GM21367 (cell line): ENCODE results near the gene MLPH.
"Not testable (repeated sequence)": the region's sequence is repeated elsewhere in the genome, so short reads cannot be mapped to it uniquely, and the experiment has no call there.

ENCODE experiments used
- ATAC-seq: cut with Tn5 transposase; IDR thresholded peaks from one replicate; pipeline ENCODE4 v1.9.1; 2021; ENCODE audit not compliant: unreplicated experiment

MLPH gene

DNA sequence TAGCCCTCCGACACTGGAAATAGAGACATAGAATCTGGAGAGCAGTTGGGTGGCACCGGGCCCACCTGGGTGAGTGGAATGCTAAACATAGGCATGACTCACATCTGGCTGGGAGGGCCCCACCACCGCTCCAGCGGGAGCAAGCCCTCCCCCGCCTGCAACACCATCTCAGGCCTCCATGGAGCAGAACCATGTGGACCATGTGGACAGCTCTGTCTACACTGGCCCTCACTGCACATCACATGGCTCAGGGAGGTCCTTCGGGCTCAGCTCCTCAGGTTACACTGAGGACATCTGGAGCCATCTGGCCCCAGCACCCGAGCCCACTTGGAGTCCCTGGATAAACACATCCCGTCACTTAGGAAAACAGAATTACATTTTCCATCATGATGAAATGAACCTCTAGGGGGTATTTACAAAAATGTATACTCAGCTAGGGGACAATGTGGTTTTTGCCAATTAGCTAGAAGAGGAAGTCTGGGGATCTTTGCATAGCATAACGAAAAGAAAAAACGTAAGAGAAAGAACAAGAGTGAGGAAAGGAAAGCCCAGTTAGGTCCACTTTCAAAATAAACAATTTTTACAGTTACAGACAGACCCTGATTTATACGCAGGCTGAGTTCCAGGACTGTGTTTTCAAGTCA is 30.7 kb upstream of the MLPH start:
- ATAC-seq, result no peak

DNA sequence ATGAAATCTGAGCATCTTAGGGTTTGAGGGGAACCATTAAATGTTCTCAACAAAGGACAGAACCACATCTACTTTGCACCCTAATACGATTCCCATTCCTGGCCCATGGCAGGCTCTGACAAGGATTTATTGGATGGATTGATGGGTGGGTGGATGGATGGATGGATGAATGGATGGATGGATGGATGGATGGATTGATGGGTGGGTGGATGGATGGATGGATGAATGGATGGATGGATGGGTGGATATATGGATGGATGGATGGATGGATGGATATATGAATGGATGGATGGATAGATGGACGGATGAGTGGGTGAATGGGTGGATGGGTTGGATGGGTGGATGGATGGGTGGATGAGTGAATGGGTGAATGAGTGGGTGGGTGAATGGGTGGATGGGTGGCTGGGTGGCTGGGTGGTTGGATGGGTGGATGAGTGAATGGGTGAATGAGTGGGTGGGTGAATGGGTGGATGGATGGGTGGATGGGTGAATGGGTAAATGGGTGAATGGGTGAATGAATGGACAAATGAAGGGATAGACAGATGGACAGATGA is 29.6 kb upstream of the MLPH start:
- no peak for ATAC-seq

GRCh38 chr2:237458519-237458918 is 28.5 kb upstream of the MLPH start:
- ATAC-seq, result no peak

DNA sequence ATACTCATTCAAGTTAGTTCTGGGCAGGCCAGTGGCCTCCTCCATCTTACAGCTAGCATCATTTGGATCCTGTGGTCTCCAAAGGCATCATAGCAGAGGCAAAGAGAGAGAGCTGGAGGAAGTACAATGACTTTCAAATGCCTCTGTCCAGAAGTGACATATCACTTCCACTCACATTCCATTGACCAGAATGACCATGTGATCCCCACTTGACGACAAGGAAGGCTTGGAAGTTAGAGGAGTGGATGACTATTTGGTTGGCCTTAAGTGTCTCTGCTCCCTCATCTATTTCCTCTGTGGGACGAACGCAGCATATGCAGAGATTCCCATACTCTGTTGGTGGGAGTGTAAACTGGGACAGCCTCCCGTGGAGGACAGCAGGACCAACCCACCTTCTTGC is 27.8 kb upstream of the MLPH start:
- no peak for ATAC-seq

DNA sequence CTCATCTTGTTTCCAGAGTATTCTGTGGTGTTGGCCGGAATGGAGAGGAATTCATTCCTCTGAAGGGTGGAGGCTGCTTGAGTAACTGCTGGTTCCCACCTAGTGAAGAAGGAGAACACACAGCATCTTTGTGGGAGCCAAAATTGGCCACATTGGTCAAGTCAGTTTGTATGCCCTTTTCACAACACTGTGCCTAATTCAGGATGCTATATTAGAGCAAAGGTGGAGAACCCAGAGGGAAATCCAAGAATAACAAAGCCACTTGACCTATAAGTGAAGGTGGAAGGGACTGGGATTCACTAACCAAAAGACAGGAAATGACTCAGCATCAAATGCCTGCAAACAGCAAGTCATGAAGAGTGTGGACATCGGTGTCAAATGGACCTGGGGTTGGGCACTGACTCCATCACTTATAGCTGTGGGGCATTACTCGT is 27.3 kb upstream of the MLPH start:
- no peak for ATAC-seq

DNA sequence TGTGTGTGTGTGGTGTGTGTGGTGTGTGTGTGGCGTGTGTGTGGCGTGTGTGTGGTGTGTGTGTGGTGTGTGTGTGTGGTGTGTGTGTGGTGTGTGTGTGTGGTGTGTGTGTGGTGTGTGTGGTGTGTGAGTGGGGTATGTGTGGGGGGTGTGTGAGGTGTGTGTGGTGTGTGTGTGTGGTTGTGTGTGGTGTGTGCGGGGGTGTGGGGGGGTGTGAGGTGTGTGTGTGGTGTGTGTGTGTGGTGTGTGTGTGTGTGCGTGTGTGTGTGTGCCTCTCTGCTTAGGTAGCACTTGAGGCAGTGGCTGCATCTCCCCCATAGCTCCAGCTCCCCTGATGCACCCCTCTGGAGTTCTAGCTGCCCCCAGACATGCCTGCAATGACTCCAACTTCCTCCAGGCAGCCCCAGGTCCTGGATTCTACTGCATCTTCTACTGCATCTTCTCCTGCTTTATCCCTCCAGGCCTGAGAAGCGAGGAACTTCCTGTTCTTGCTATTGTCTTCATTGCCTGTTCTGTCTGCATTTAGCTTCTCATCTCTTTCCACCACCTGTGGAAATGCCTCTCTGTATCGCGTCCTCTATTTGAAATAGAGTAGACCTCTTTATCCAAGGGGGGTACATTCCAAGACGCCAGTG is 22.2 kb upstream of the MLPH start:
- ATAC-seq, result no peak

DNA sequence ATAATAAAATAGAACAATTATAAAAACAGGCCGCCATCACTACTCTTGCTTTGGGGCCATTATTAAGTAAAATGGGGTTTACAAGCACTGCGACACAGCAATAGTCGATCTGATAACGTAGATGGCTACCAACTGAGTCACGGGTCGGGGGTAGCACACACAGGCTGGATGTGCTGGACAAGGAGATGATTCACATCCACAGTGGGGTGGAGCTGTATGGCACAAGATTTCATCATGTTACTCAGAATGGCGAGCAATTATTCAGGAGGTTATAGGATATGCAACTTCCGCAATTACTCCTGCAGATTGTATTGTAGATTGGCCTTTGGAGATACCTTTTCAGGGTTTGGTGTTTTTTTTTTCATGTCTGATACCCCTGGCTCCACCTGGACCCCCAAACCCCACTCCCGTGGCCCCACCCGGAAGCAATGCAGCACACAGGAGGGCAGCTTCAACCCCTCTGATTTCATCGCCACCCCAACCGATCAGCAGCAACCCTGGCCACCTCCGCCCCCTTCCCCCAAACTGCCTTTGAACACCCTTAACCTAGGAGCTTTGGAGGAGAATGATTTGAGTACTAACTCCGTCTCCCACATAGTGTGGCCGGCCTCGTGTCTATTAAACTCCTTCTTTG is 21.4 kb upstream of the MLPH start:
- no peak for ATAC-seq

- ATAC-seq, result no peak
These were observed 20.8 kb upstream of the MLPH start for GRCh38 chr2:237466211-237466610.

GRCh38 chr2:237467447-237468179 is 19.4 kb upstream of the MLPH start:
- ATAC-seq, result no peak

DNA sequence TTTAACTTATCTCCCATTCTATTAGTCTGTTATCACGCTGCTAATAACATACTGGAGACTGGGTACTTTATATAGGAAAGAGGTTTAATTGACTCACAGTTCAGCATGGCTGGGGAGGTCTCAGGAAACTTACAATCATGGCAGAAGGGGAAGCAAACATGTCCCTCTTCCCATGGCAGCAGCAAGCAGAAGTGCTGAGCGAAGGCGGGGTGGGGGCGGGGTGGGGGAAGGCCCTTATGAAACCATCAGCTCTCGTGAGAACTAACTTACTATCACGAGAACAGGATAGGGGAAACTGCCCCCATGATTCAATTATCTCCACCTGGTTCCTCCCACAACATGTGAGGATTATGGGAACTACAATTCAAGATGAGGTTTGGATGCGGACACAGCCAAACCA is 17.6 kb upstream of the MLPH start:
- not testable (repeated sequence) for ATAC-seq

GRCh38 chr2:237469849-237470248 is 17.2 kb upstream of the MLPH start:
- no peak for ATAC-seq

DNA sequence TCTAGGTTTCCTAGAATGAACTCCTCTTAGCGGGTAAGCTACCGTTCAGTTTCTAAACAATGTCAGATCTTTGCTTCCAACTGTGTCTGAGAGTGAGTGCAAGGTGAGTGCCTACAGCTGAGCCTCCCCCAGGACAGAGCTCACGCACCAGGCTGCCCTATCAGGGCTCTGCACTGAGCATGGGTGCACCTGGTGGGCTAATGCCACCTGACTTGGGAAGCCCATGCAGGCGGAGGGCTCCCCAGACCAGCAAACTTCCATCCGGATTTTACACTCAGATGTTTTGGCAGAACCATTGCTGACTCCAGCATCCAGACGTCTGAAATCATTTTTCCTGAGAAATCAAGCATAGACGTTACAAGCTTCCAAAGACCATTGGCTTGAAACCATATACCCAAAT is 16.1 kb upstream of the MLPH start:
- ATAC-seq, result no peak

DNA sequence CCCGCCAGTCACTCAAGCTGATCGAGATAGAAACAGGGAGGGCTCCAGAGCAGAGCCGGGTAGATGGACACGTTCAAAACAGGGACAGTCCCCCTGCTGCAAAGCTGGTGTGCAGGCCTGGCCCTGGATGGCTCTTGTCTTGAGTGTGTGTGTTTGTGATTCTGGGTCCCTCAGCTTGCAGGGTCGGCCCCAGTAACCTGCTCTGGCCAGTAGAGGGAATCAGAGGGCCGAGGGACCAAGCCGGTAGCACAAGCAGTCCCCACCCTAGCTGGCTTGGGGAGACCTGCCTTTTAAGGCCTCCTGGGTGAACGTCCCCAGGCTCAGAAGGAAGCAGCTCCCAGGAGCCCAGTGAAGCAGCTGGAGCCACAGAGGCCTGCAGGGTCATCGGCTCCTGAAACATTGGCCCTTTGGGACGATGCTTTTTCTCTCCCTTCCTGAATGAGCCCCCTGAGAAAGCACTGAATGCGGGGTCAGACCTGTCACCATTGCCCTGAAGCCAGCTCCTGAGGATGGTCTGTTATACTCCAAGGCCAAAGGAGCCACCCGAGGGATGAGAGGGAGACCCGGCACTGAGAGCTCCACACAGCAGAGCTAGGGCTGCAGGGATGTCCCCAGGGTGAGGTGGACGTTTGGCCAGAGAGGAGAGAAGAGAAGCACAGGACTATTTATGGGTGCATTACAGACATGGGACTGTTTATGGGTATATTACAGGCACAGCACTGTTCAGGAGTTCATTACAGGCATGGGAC is 15.4 kb upstream of the MLPH start:
- ATAC-seq, result no peak

- ATAC-seq, result no peak
These were observed 14.8 kb upstream of the MLPH start for GRCh38 chr2:237472187-237472712.

GRCh38 chr2:237472909-237473877 is 13.9 kb upstream of the MLPH start:
- ATAC-seq, result no peak

- no peak for ATAC-seq
These were observed 13.1 kb upstream of the MLPH start for GRCh38 chr2:237473878-237474441.

DNA sequence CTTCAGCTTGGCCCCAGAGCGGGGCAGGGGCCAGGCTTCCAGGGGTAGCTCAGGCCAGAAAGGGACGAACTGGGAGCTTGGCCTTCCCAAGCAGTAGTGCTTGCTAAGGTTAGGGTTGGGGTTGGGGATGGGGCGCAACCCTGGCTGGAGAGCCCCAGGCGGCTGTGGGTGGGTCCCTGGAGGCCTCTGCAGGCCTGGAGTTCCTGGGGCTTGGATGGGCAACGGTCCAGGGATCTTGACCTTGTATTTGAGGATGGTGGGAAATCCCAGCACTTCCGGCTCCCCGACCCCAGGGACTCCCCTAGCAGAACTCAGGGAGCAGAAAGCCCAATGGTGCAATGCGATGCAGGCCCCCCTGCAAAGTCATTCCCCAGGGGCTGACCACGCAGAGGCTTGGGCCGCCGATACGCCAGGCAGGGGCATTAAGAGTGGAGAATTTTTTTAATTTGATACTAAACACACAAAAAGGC is 12.6 kb upstream of the MLPH start:
- ATAC-seq, result no peak

GRCh38 chr2:237474931-237475703 is 11.9 kb upstream of the MLPH start:
- ATAC-seq, result peak; percentile 63
